Activated naive CD4-positive, alpha-beta T cell (primary cell): ENCODE data around the gene GPX5.

Experiments
- DNase-seq, 4 experiments: peaks; one replicate each; lab custom pipeline; 2025; lab: John Stamatoyannopoulos, UW

Gene GPX5

GRCh38 chr6:28558629-28559028 lies 32.9 kb downstream of the GPX5 start:
- DNase-seq: no peak

- no peak for DNase-seq
Observed at GRCh38 chr6:28563430-28564095, 37.9 kb downstream of the GPX5 start.

GRCh38 chr6:28565823-28566526 lies 40.3 kb downstream of the GPX5 start:
- no peak for DNase-seq

GRCh38 chr6:28566527-28567252 lies 41.0 kb downstream of the GPX5 start:
- no peak for DNase-seq

- DNase-seq: no peak
Observed at GRCh38 chr6:28567506-28567905, 41.8 kb downstream of the GPX5 start.

GRCh38 chr6:28568515-28569108 lies 42.9 kb downstream of the GPX5 start:
- no peak for DNase-seq

DNA sequence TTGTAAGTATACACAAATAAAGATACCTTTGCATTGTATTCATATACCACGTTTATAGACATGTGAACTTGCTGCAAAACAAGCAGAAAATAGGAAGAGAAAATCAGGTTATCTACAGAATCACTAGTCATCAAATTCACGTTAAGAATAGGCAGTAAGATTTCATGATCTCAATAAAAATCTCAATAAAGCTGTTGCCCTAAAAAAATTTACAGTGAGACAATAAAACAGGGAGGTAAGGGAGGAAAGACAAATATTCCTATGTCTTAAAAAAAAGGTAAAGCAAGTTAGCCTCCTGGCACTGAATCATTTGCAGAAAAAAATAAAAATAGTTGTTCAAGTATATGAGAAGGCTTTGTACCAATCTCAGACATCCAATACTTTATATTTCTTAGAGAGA lies 44.1 kb downstream of the GPX5 start:
- no peak for DNase-seq

DNA sequence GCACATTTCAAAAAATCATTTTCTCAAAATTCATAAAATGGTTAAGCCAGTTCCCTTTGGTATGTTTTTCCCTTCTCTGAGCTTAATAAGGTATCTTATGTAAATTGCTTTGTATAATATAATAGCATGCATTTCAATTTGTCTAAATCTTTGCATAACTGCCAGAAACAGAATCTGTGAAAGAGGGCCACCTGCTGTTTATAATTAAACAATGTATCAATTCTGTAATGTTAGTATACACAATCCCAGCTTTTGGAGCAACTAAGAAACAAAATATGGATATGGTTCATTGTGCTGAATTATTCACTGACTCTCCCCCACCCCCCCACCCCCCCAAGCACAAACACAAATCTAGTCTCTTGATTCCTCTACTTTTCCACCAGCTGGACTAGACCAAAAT lies 54.8 kb downstream of the GPX5 start:
- no peak for DNase-seq

DNA sequence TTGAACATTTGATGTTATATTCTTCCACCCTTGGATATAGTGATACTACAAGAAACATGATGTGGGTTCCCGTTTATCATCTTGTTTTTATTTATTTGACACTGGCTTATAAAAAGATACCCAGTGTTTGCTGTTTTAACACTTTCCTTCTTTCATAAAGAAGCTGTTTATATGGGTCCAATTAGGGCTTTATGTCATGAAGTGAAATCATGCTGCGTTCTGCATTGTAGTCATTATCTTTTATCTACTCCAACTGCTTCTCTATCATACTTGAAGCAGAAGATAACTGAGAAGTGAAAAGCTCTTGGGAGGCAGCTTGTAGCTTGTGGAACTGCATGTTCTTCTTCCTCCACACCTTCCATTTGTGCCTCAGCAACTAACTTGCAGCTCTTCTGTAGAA lies 57.8 kb downstream of the GPX5 start:
- no peak for DNase-seq
